Adrenal gland (tissue), 12 donors: ENCODE data around the gene HOXA10. TPM values are rescaled to one million over a fixed set of nuclear protein-coding genes. Genes with fewer than 3 reads are reported as not detected.
A peak's percentile ranks its signal among the peaks of the same experiment; 100 is the strongest.

ENCODE experiments used
- DNase-seq, 7 donors: peaks; one replicate each; pipeline ENCODE4 v3.0.0-alpha.2; 2019 to 2020
- H3K27ac ChIP-seq, 5 donors: fragments of 200-600 bp; sonication (generic) in 4 of 5; 1 replicate in 3 of 5; 2 replicates in 2 of 5; pipeline versions ENCODE4 v1.5.1 to v1.8.0; 2016 to 2020; ENCODE audit warnings: mild to moderate bottlenecking in 1 of 5
- H3K27me3 ChIP-seq: fragments of 200-600 bp; 2 replicates; pipeline ENCODE4 v1.8.0; 2021
- H3K36me3 ChIP-seq, 2 donors: fragments of 200-600 bp; replicated peaks in 1 of 2; 1 replicate in 1 of 2; 2 replicates in 1 of 2; pipeline versions ENCODE4 v1.5.1 to v1.8.0; 2018 to 2022
- H3K4me1 ChIP-seq, 2 donors: fragments of 200-600 bp; replicated peaks in 1 of 2; 1 replicate in 1 of 2; 2 replicates in 1 of 2; pipeline versions ENCODE4 v1.5.1 to v1.8.0; 2018 to 2021
- H3K4me3 ChIP-seq, 4 donors: fragments of 200-600 bp; sonication (generic) in 3 of 4; one replicate each; pipeline ENCODE4 v1.5.1; 2016 to 2018
- H3K9me3 ChIP-seq, 3 donors: fragments of 200-600 bp; sonication (generic) in 1 of 3; replicated peaks in 1 of 3; 1 replicate in 2 of 3; 2 replicates in 1 of 3; pipeline versions ENCODE4 v1.5.1 to v1.8.0; 2016 to 2021
- POLR2A ChIP-seq, 2 donors: fragments of 450-650 bp; IDR thresholded peaks; one replicate each; pipeline ENCODE4 v1.6.1; 2017; ENCODE audit warnings: antibody characterized with exemption in 2 of 2, mild to moderate bottlenecking in 2 of 2, moderate library complexity in 1 of 2
- WGBS, 4 donors: extraction: QIAGEN DNeasy Blood & Tissue Kit in 2 of 4; methylation state at CpG; one replicate each; pipeline versions ENCODE4 v1.1.5 to v1.1.7; 2013 to 2017; 5-methylcytosine and 5-hydroxymethylcytosine counted together
- intact Hi-C, 2 donors: fragments of 100-400 bp; cut with DNase I; formaldehyde crosslinking; loops; one replicate each; pipeline versions ENCODE4 v1.14.1 to v1.15.0; 2022 to 2023
- polyA plus RNA-seq, 3 donors: library from polyadenylated mRNA; stranded (reverse); fragments of 200-250 nt in 2 of 3; fragments of 350-450 nt in 1 of 3; fragmentation: Illumina TruSeq in 1 of 3; extraction: RNeasy Lipid Tissue Mini Kit (QIAGEN cat#74804) in 1 of 3; gene quantifications; one replicate each; pipeline ENCODE4 v1.2.3, GENCODE V29; 2013 to 2014
- total RNA-seq, 9 donors: library from RNA; depleted of rRNA in 4 of 9; stranded (reverse); fragments of >200 nt in 4 of 9; fragments of 120-200 nt in 1 of 9; fragmentation: NEBNext Ultra II Directional in 1 of 9; extraction: Animal tissue kit (Norgen Biotek cat#: 25700) in 1 of 9; gene quantifications; one replicate each; pipeline versions ENCODE4 v1.1.0 to v1.2.4, GENCODE V29; 2013 to 2023
- TF ChIP-seq, protein P1 (sequence below), 6 experiments: fragments of 450-650 bp in 4 of 6; fragments of 200-600 bp in 2 of 6; sonication (generic) in 1 of 6; IDR thresholded peaks; 1 replicate in 5 of 6; 2 replicates in 1 of 6; pipeline versions ENCODE4 v1.5.1 to v1.8.0; 2016 to 2021; ENCODE audit warnings: antibody characterized with exemption in 6 of 6, mild to moderate bottlenecking in 2 of 6, moderate library complexity in 1 of 6
- donor health status: healthy with polysubstance abuse.
- donor health status: Bipolar disorder and iron deficiency.
- donor health status: DM: yes; HTN: yes; CAD: no.
- donor health status: DM: no; HTN: no; CAD: no.
- donor health status: DM: no; HTN: no; CAD: no.
- donor health status: DM: yes; HTN: yes; CAD: no.

HOXA10 gene
- total and polyA plus RNA-seq, 12 donors, result 0.11 to 14.7 (median 11.3) TPM

DNA sequence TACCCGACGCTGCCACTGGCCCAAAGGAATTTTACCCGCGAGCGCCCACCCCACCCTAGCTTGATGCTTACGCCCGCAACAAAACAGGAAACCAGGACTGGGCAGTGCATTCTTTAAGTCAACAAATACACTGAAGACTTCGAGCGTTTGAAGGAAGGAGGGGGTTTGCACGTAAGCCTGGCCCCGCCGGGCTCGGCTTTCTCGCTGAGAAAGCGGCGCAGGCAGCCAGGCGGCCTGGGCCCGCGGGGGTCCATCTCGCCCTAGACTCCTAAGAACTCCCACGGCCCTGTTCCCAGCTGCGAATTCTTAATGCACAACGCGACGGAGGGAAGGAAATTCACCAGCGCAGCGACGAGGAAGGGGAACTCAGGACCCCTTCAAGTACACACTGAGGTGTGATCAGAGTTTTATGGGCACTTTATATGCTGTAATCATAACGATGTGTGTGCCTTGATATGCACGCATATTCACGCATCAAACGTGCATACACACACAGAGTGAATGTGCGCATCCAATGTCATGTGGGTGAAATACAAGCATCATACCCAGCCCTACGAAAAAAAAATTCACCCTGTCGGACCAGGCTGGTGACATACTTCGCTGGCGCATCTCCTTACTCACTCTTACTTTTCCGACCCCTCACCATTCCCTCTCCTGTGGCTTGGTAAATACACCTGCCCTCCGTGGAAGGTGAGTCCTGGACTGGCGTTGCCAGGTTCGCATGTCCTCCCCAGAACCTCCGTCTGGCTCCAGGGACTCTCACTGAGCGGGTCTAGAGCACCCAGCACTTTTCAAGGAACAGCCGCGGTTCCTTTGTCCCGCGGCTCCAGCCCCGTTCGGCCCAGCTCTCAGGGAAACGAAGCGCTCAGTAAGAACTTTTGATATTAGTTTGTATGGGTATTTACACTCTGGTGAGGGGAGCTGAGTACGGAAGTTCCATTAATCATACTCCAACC lies 31.5 kb upstream of the HOXA10 start:
- TF ChIP-seq, protein P1, sequence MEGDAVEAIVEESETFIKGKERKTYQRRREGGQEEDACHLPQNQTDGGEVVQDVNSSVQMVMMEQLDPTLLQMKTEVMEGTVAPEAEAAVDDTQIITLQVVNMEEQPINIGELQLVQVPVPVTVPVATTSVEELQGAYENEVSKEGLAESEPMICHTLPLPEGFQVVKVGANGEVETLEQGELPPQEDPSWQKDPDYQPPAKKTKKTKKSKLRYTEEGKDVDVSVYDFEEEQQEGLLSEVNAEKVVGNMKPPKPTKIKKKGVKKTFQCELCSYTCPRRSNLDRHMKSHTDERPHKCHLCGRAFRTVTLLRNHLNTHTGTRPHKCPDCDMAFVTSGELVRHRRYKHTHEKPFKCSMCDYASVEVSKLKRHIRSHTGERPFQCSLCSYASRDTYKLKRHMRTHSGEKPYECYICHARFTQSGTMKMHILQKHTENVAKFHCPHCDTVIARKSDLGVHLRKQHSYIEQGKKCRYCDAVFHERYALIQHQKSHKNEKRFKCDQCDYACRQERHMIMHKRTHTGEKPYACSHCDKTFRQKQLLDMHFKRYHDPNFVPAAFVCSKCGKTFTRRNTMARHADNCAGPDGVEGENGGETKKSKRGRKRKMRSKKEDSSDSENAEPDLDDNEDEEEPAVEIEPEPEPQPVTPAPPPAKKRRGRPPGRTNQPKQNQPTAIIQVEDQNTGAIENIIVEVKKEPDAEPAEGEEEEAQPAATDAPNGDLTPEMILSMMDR (IDR thresholded peaks at IDR 0.05), result no peak
- Histone ChIP-seq H3K4me1 (peaks cover 0 to 10% of the 10 kb centered on the region in 2 donors), H3K27me3 (peaks cover 82% of the 10 kb centered on the region), H3K9me3 (no peaks in the 10 kb centered on the region), H3K27ac (no peak overlapping the region), H3K36me3 (no peaks in the 10 kb centered on the region), H3K4me3 (no peak overlapping the region)
- intact Hi-C loops, result loop anchor here (10.0 kb wide), 2 partner anchors 369 to 809 kb away; no protein-coding TSS in a partner anchor
- no peak for DNase-seq
- 12 to 15% (median 14%) methylated on average over 40 to 52 of the region's 52 CpGs for WGBS, 4 donors

DNA sequence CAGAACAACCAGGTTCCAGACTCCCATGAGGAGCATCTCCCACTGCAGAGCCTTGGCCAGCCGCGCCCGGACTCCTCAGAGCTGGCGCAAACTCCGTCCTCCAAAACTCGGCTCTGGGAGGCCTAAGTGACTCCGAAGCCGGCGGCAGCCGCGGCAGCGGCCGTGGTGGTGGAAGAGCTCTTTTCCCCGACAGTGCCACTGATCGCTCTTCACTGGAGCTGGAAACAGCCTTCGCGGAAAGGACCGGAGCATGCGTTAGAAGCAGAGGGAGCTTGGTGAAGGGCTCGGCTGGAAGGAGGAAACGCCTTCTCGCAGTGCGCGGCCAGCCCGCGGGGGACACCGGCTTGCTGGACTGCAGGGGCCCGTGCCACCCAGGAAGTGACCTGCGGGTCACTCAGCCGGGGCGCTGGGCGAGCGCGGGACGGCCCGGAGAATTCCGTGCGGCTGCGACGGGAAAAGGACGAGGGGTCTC lies 30.8 kb upstream of the HOXA10 start:
- H3K4me3 ChIP-seq, result no peak overlapping the region

DNA sequence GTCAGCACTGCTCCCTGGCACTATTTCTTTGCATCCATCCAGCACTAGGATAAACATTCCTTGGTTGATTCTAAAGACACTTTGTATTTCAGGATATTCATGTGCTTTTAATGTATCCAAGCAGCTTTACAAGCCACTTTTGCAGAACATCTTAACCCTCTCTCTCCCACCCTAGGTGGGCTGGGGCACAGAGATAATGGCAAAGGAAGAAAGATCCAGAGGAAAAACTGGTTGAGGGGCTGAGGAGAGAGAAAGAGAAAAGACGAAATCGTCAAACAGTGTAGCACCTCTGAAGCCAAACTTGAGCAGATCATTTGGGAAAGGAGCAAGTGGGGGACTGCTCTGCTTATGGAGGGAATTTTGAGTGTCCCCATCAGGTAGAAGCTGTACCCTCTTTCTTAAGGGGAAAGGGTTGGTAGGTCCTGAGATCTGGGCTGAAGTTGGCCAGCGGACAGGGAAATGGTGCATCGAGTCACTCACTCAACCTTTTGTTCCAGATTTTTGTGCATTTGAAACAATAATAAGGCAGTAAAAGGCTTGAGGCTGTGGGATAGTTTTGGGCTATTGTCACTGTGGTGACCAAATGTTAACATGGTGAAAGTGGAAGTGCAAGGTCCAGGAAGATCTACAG lies 30.0 kb upstream of the HOXA10 start:
- H3K9me3 ChIP-seq, result no peaks in the 10 kb centered on the region
- intact Hi-C loops, result loop anchor here (10.0 kb wide), 2 partner anchors 371 to 811 kb away; no protein-coding TSS in a partner anchor
- TF ChIP-seq POLR2A (IDR thresholded peaks at IDR 0.05), result no peak
- TF ChIP-seq, protein P1 (IDR thresholded peaks at IDR 0.05), result no peak
- peaks cover 86% of the 10 kb centered on the region for H3K27me3 ChIP-seq
- peaks cover 0 to 16% of the 10 kb centered on the region in 2 donors for H3K4me1 ChIP-seq
- H3K4me3 ChIP-seq, result no peak overlapping the region
- peak in 1 of 7 donors; percentile 1 for DNase-seq
- H3K36me3 ChIP-seq, result no peaks in the 10 kb centered on the region
- 13 to 42% (median 26%) methylated on average over 4 of the region's 4 CpGs for WGBS, 4 donors
- H3K27ac ChIP-seq, result no peak overlapping the region

More for the DNA sequence above, 30.8 kb upstream of the HOXA10 start:
- H3K36me3 ChIP-seq, result no peaks in the 10 kb centered on the region
- H3K27ac ChIP-seq, result no peak overlapping the region
- H3K27me3 ChIP-seq, result peaks cover 85% of the 10 kb centered on the region
- no peak for DNase-seq
- TF ChIP-seq POLR2A (IDR thresholded peaks at IDR 0.05), result no peak
- TF ChIP-seq, protein P1 (IDR thresholded peaks at IDR 0.05), result no peak
- H3K9me3 ChIP-seq, result no peaks in the 10 kb centered on the region
- H3K4me1 ChIP-seq, result peaks cover 0 to 14% of the 10 kb centered on the region in 2 donors
- intact Hi-C loops, result loop anchor here (10.0 kb wide), 2 partner anchors 370 to 810 kb away; no protein-coding TSS in a partner anchor
- 7 to 11% (median 9%) methylated on average over 12 to 41 of the region's 41 CpGs for WGBS, 4 donors
